ENCODE measurements around the gene RPL5.

RPL5 gene

GRCh38 chr1:92837062-92837461, 5.2 kb downstream of the RPL5 start:
- Histone ChIP-seq H3K4me1 (ENCODE audit: control insufficient read depth, insufficient read depth, low read depth, low read length) (peaks cover 6% of the 10 kb centered on the region), H4K8ac (ENCODE audit: low read length) (no peak overlapping the region), H3K4me2 (ENCODE audit: low read length, poor library complexity, severe bottlenecking) (no peak overlapping the region), H3K27ac (ENCODE audit: low read length, poor library complexity, severe bottlenecking) (no peak overlapping the region), H4K91ac (ENCODE audit: low read length) (no peak overlapping the region), H3K9me3 (ENCODE audit: control insufficient read depth, low read length) (no peaks in the 10 kb centered on the region), H3K4me3 (ENCODE audit: insufficient read depth in 1 of 2, low read depth in 1 of 2, low read length in 2 of 2) (peak overlapping the region in 1 of 2 experiments; percentile 8), H3K79me1 (replicated peaks; ENCODE audit: low read length, poor library complexity, severe bottlenecking) (peaks cover 3% of the 10 kb centered on the region), H3K4ac (ENCODE audit: low read depth in 1 of 2, low read length in 2 of 2) (no peak overlapping the region), H2BK120ac (ENCODE audit: low read depth, low read length) (no peak overlapping the region), H3K9ac (ENCODE audit: low read length) (peak overlapping the region; percentile 13), H2BK15ac (ENCODE audit: low read depth, poor library complexity, severe bottlenecking) (no peak overlapping the region), H3K36me3 (ENCODE audit: control insufficient read depth in 1 of 2, insufficient read depth in 2 of 2, low read depth in 1 of 2, low read length in 2 of 2) (peaks cover 21 to 91% of the 10 kb centered on the region in 2 experiments), H2BK12ac (ENCODE audit: low read length in 2 of 2) (no peak overlapping the region), H3K18ac (ENCODE audit: low read depth in 1 of 2, low read length in 2 of 2) (no peak overlapping the region), H3K27me3 (ENCODE audit: control insufficient read depth in 1 of 2, insufficient read depth in 1 of 2, low read length in 2 of 2) (no peaks in the 10 kb centered on the region), H2AK5ac (ENCODE audit: low read length, severe bottlenecking) (no peak overlapping the region), H2BK5ac (ENCODE audit: low read depth, low read length, poor library complexity, severe bottlenecking) (no peak overlapping the region), H2AFZ (ENCODE audit: low read depth, low read length) (no peak overlapping the region), H3K14ac (ENCODE audit: low read length in 2 of 2) (no peak overlapping the region), H3K23ac (ENCODE audit: low read length in 2 of 2) (no peak overlapping the region)
- 100% methylated on average over 1 of the region's 2 CpGs for WGBS
- DNase-seq, result peak; percentile 32

DNA sequence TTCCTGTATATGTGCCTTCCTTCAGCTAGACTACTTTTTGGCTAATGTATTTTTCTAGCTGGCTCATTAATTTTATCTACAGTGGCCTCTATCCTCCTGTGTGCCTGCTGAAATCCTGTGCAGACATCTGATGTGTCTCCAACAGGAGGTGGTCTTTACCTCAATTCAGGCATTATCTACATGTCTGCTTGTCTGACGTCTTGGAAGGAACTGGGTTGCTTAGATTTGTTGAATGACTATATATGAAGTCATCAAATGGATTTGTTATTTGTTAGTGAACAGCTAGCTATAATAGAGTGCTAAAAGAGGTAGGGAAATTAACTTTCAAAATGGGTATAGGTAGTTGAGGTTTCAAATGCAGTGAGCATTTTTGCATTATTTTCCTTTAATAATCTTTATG, 6.7 kb downstream of the RPL5 start:
- DNase-seq, result no peak
- 5% methylated on average over 1 of the region's 1 CpG for WGBS

DNA sequence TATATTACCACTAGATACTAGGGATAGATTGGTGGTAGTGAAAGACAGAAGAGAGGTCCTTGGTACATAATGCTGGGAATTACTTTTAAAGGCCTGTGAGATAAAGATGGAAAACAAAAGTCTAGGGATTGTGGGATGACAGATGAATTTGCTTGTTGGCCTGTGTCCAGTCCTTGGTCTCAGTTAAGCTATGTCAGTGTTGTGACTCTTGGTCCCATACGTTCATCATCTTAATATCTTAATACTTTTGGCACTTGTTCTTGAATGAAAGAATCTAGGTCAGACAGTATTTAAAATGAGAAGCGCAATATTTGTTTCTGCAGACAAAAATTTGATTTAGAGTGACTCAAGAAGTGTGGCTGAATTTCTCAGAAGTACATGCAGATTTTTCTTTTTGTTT, 7.6 kb downstream of the RPL5 start:
- H2AK5ac ChIP-seq (ENCODE audit: low read length, severe bottlenecking), result no peak overlapping the region
- H2BK5ac ChIP-seq (ENCODE audit: low read depth, low read length, poor library complexity, severe bottlenecking), result no peak overlapping the region
- H3K4me3 ChIP-seq (ENCODE audit: insufficient read depth in 1 of 2, low read depth in 1 of 2, low read length in 2 of 2), result no peak overlapping the region
- WGBS, result 100% methylated on average over 1 of the region's 2 CpGs
- no peak overlapping the region for H2BK12ac ChIP-seq (ENCODE audit: low read length in 2 of 2)
- H3K14ac ChIP-seq (ENCODE audit: low read length in 2 of 2), result no peak overlapping the region
- H3K4me2 ChIP-seq (ENCODE audit: low read length, poor library complexity, severe bottlenecking), result no peak overlapping the region
- no peak overlapping the region for H4K8ac ChIP-seq (ENCODE audit: low read length)
- no peak overlapping the region for H3K27ac ChIP-seq (ENCODE audit: low read length, poor library complexity, severe bottlenecking)
- no peak for DNase-seq
- H3K18ac ChIP-seq (ENCODE audit: low read depth in 1 of 2, low read length in 2 of 2), result no peak overlapping the region
- H3K4me1 ChIP-seq (ENCODE audit: control insufficient read depth, insufficient read depth, low read depth, low read length), result peaks cover 4% of the 10 kb centered on the region
- no peak overlapping the region for H4K91ac ChIP-seq (ENCODE audit: low read length)
- no peaks in the 10 kb centered on the region for H3K9me3 ChIP-seq (ENCODE audit: control insufficient read depth, low read length)
- no peak overlapping the region for H2BK15ac ChIP-seq (ENCODE audit: low read depth, poor library complexity, severe bottlenecking)
- no peak overlapping the region for H2AFZ ChIP-seq (ENCODE audit: low read depth, low read length)
- no peak overlapping the region for H3K4ac ChIP-seq (ENCODE audit: low read depth in 1 of 2, low read length in 2 of 2)
- no peak overlapping the region for H3K23ac ChIP-seq (ENCODE audit: low read length in 2 of 2)
- no peak overlapping the region for H2BK120ac ChIP-seq (ENCODE audit: low read depth, low read length)
- peaks cover 18 to 100% of the 10 kb centered on the region in 2 experiments for H3K36me3 ChIP-seq (ENCODE audit: control insufficient read depth in 1 of 2, insufficient read depth in 2 of 2, low read depth in 1 of 2, low read length in 2 of 2)
- no peak overlapping the region for H3K9ac ChIP-seq (ENCODE audit: low read length)
- no peaks in the 10 kb centered on the region for H3K27me3 ChIP-seq (ENCODE audit: control insufficient read depth in 1 of 2, insufficient read depth in 1 of 2, low read length in 2 of 2)
- peaks cover 3% of the 10 kb centered on the region for H3K79me1 ChIP-seq (replicated peaks; ENCODE audit: low read length, poor library complexity, severe bottlenecking)

More for the DNA sequence above, 6.7 kb downstream of the RPL5 start:
- H4K91ac ChIP-seq (ENCODE audit: low read length), result no peak overlapping the region
- H3K36me3 ChIP-seq (ENCODE audit: control insufficient read depth in 1 of 2, insufficient read depth in 2 of 2, low read depth in 1 of 2, low read length in 2 of 2), result peaks cover 21 to 100% of the 10 kb centered on the region in 2 experiments
- H3K27ac ChIP-seq (ENCODE audit: low read length, poor library complexity, severe bottlenecking), result no peak overlapping the region
- no peak overlapping the region for H2BK120ac ChIP-seq (ENCODE audit: low read depth, low read length)
- H2AFZ ChIP-seq (ENCODE audit: low read depth, low read length), result no peak overlapping the region
- H2BK15ac ChIP-seq (ENCODE audit: low read depth, poor library complexity, severe bottlenecking), result no peak overlapping the region
- no peak overlapping the region for H3K4me3 ChIP-seq (ENCODE audit: insufficient read depth in 1 of 2, low read depth in 1 of 2, low read length in 2 of 2)
- no peak overlapping the region for H4K8ac ChIP-seq (ENCODE audit: low read length)
- no peak overlapping the region for H3K23ac ChIP-seq (ENCODE audit: low read length in 2 of 2)
- peaks cover 3% of the 10 kb centered on the region for H3K79me1 ChIP-seq (replicated peaks; ENCODE audit: low read length, poor library complexity, severe bottlenecking)
- H3K27me3 ChIP-seq (ENCODE audit: control insufficient read depth in 1 of 2, insufficient read depth in 1 of 2, low read length in 2 of 2), result no peaks in the 10 kb centered on the region
- no peak overlapping the region for H2BK12ac ChIP-seq (ENCODE audit: low read length in 2 of 2)
- no peak overlapping the region for H2AK5ac ChIP-seq (ENCODE audit: low read length, severe bottlenecking)
- H3K18ac ChIP-seq (ENCODE audit: low read depth in 1 of 2, low read length in 2 of 2), result no peak overlapping the region
- no peak overlapping the region for H3K4ac ChIP-seq (ENCODE audit: low read depth in 1 of 2, low read length in 2 of 2)
- H3K9me3 ChIP-seq (ENCODE audit: control insufficient read depth, low read length), result no peaks in the 10 kb centered on the region
- no peak overlapping the region for H3K4me2 ChIP-seq (ENCODE audit: low read length, poor library complexity, severe bottlenecking)
- peak overlapping the region; percentile 49 for H3K9ac ChIP-seq (ENCODE audit: low read length)
- no peak overlapping the region for H2BK5ac ChIP-seq (ENCODE audit: low read depth, low read length, poor library complexity, severe bottlenecking)
- peaks cover 6% of the 10 kb centered on the region for H3K4me1 ChIP-seq (ENCODE audit: control insufficient read depth, insufficient read depth, low read depth, low read length)
- H3K14ac ChIP-seq (ENCODE audit: low read length in 2 of 2), result no peak overlapping the region

GRCh38 chr1:92840600-92840999, 8.8 kb downstream of the RPL5 start:
- H3K4me2 ChIP-seq (ENCODE audit: low read length, poor library complexity, severe bottlenecking), result no peak overlapping the region
- H3K4me3 ChIP-seq (ENCODE audit: insufficient read depth in 1 of 2, low read depth in 1 of 2, low read length in 2 of 2), result no peak overlapping the region
- 87% methylated on average over 5 of the region's 5 CpGs for WGBS
- no peak overlapping the region for H2BK5ac ChIP-seq (ENCODE audit: low read depth, low read length, poor library complexity, severe bottlenecking)
- H3K9me3 ChIP-seq (ENCODE audit: control insufficient read depth, low read length), result no peaks in the 10 kb centered on the region
- H2AK5ac ChIP-seq (ENCODE audit: low read length, severe bottlenecking), result no peak overlapping the region
- no peak overlapping the region for H3K9ac ChIP-seq (ENCODE audit: low read length)
- H3K36me3 ChIP-seq (ENCODE audit: control insufficient read depth in 1 of 2, insufficient read depth in 2 of 2, low read depth in 1 of 2, low read length in 2 of 2), result peaks cover 12 to 90% of the 10 kb centered on the region in 2 experiments
- no peaks in the 10 kb centered on the region for H3K27me3 ChIP-seq (ENCODE audit: control insufficient read depth in 1 of 2, insufficient read depth in 1 of 2, low read length in 2 of 2)
- peaks cover 3% of the 10 kb centered on the region for H3K79me1 ChIP-seq (replicated peaks; ENCODE audit: low read length, poor library complexity, severe bottlenecking)
- H2BK120ac ChIP-seq (ENCODE audit: low read depth, low read length), result no peak overlapping the region
- no peak overlapping the region for H2BK15ac ChIP-seq (ENCODE audit: low read depth, poor library complexity, severe bottlenecking)
- H3K4me1 ChIP-seq (ENCODE audit: control insufficient read depth, insufficient read depth, low read depth, low read length), result peaks cover 4% of the 10 kb centered on the region
- no peak overlapping the region for H3K18ac ChIP-seq (ENCODE audit: low read depth in 1 of 2, low read length in 2 of 2)
- no peak overlapping the region for H3K14ac ChIP-seq (ENCODE audit: low read length in 2 of 2)
- DNase-seq, result no peak
- H4K91ac ChIP-seq (ENCODE audit: low read length), result peak overlapping the region; percentile 39
- H2AFZ ChIP-seq (ENCODE audit: low read depth, low read length), result no peak overlapping the region
- H3K23ac ChIP-seq (ENCODE audit: low read length in 2 of 2), result no peak overlapping the region
- H3K27ac ChIP-seq (ENCODE audit: low read length, poor library complexity, severe bottlenecking), result no peak overlapping the region
- no peak overlapping the region for H4K8ac ChIP-seq (ENCODE audit: low read length)
- H2BK12ac ChIP-seq (ENCODE audit: low read length in 2 of 2), result no peak overlapping the region
- H3K4ac ChIP-seq (ENCODE audit: low read depth in 1 of 2, low read length in 2 of 2), result no peak overlapping the region
